GM12878 (cell line): ENCODE data around the gene TSPO2. TPM values are rescaled to one million over a fixed set of nuclear protein-coding genes. Genes with fewer than 3 reads are reported as not detected.

ENCODE experiments used
- ATAC-seq: fragments of 200-7000 bp; cut with Tn5 transposase; 3 replicates; pipeline ENCODE4 v1.9.1; 2020; ENCODE audit warnings: mild to moderate bottlenecking, moderate library complexity
- BruUV-seq: library from RNA; stranded (reverse); fragments of 400-500 nt; replicated peaks from 2 replicates; lab custom pipeline; 2021; lab: Mats Ljungman, UMichigan
- CTCF ChIA-PET: fragments of 300-600 bp; sonication (Branson Sonifier 250); formaldehyde crosslinking; extraction: SDS; loops from one replicate; lab custom pipeline; 2021; ENCODE audit warnings: inconsistent platforms; lab: Yijun Ruan, JAX
- POLR2A ChIA-PET: fragments of 350-600 bp; formaldehyde crosslinking; extraction: SDS; loops from one replicate; lab custom pipeline; 2021; ENCODE audit warnings: inconsistent platforms; lab: Charles Lee
- RAD21 ChIA-PET: fragments of 300-600 bp; sonication (Branson Sonifier 250); formaldehyde crosslinking; loops from one replicate; lab custom pipeline; 2023; ENCODE audit warnings: antibody characterized with exemption; ENCODE audit not compliant: unreplicated experiment; lab: Charles Lee
- SMC1A ChIA-PET: fragments of 300-600 bp; sonication (Branson Sonifier 250); formaldehyde crosslinking; loops from one replicate; lab custom pipeline; 2023; ENCODE audit not compliant: unreplicated experiment, uncharacterized antibody; lab: Charles Lee
- DNase-seq: peaks from one replicate; pipeline ENCODE4 v3.0.0-alpha.2; 2011; ENCODE audit warnings: low read depth, low spot score
- FAIRE-seq: peaks from 3 replicates; lab custom pipeline; 2011; peaks lifted over from hg19 to GRCh38; lab: Jason Lieb, UNC
- H2AFZ ChIP-seq: 2 replicates; pipeline ENCODE4 v1.6.0; 2011; ENCODE audit warnings: low read depth, low read length, control low read depth; ENCODE audit not compliant: control insufficient read depth
- H3K27ac ChIP-seq: 2 replicates; pipeline ENCODE4 v1.5.1; 2011; ENCODE audit warnings: control low read depth; ENCODE audit not compliant: control insufficient read depth, insufficient read depth
- H3K27me3 ChIP-seq, 2 experiments: replicated peaks in 1 of 2; 2 replicates each; pipeline versions ENCODE4 v1.6.0 to v1.6.1; 2011; ENCODE audit warnings: low read length in 1 of 2; ENCODE audit not compliant: control insufficient read depth in 2 of 2, insufficient read depth in 2 of 2
- H3K36me3 ChIP-seq, 2 experiments: 2 replicates each; pipeline ENCODE4 v1.5.1; 2011; ENCODE audit warnings: low read length in 1 of 2; ENCODE audit not compliant: control insufficient read depth in 2 of 2, insufficient read depth in 2 of 2
- H3K4me1 ChIP-seq: 2 replicates; pipeline ENCODE4 v1.6.1; 2011; ENCODE audit warnings: mild to moderate bottlenecking, low read length, moderate library complexity, mixed read lengths; ENCODE audit not compliant: control insufficient read depth, insufficient read depth
- H3K4me2 ChIP-seq: 2 replicates; pipeline ENCODE4 v1.6.0; 2011; ENCODE audit warnings: control low read depth; ENCODE audit not compliant: control insufficient read depth, insufficient read depth
- H3K4me3 ChIP-seq: fragments of 200-600 bp; sonication (generic); 2 replicates; pipeline ENCODE4 v1.5.1; 2016
- H3K79me2 ChIP-seq: 2 replicates; pipeline ENCODE4 v1.6.0; 2011; ENCODE audit warnings: low read length; ENCODE audit not compliant: control insufficient read depth, insufficient read depth
- H3K9ac ChIP-seq: 2 replicates; pipeline ENCODE4 v1.8.0; 2011; ENCODE audit warnings: low read length, control low read depth, mixed read lengths; ENCODE audit not compliant: control insufficient read depth, insufficient read depth
- H3K9me3 ChIP-seq: replicated peaks from 3 replicates; pipeline ENCODE4 v1.5.1; 2011; ENCODE audit warnings: mild to moderate bottlenecking, low read length; ENCODE audit not compliant: control insufficient read depth, insufficient read depth
- H4K20me1 ChIP-seq: 2 replicates; pipeline ENCODE4 v1.6.0; 2011; ENCODE audit not compliant: control insufficient read depth, insufficient read depth
- RAD21 ChIP-seq: IDR thresholded peaks from 2 replicates; pipeline ENCODE4 v1.6.1; 2011; ENCODE audit warnings: mild to moderate bottlenecking, low read depth, low read length, moderate library complexity; ENCODE audit not compliant: insufficient read depth
- SMC3 ChIP-seq: IDR thresholded peaks from 2 replicates; pipeline ENCODE4 v1.6.1; 2011; ENCODE audit warnings: low read length, improper control_type of control experiment, borderline replicate concordance
- SP1 ChIP-seq: IDR thresholded peaks from one replicate; pipeline ENCODE4 v1.6.1; 2011; ENCODE audit warnings: low read depth, low read length
- SPI1 ChIP-seq: IDR thresholded peaks from 2 replicates; pipeline ENCODE4 v1.6.1; 2011; ENCODE audit warnings: low read depth, mild to moderate bottlenecking, low read length, moderate library complexity, borderline replicate concordance; ENCODE audit not compliant: insufficient read depth
- WGBS: methylation state at CpG from one replicate; pipeline ENCODE4 v1.1.6; 2016; ENCODE audit warnings: low lambda C conversion rate; ENCODE audit not compliant: insufficient replicate concordance, insufficient coverage; ENCODE audit errors: missing lambda C conversion rate; 5-methylcytosine and 5-hydroxymethylcytosine counted together
- in situ Hi-C: fragments of 300-500 bp; cut with MboI; formaldehyde crosslinking; loops from 9 replicates; pipeline ENCODE4 v1.14.3; 2018; ENCODE audit warnings: mixed read lengths
- intact Hi-C: fragments of 100-400 bp; cut with micrococcal nuclease; formaldehyde crosslinking; loops from one replicate; pipeline ENCODE4 v1.14.2; 2022; ENCODE audit not compliant: unreplicated experiment
- polyA plus RNA-seq, 11 experiments: library from polyadenylated mRNA; depleted of rRNA in 4 of 11; unstranded in 6 of 11; stranded (reverse) in 5 of 11; fragments of >200 nt; fragmentation: Nextera tagmentation in 4 of 11; fragmentation: Illumina TruSeq in 1 of 11; extraction: Ambion mirVana in 4 of 11; extraction: Trizol in 1 of 11; gene quantifications; 1 replicate in 1 of 11; 2 replicates in 10 of 11; pipeline versions ENCODE4 v1.2.1 to v1.2.3, GENCODE V29; 2011 to 2016; ENCODE audit warnings: inconsistent platforms in 2 of 11, missing spikeins in 2 of 11, low read depth in 1 of 11
- total RNA-seq, 4 experiments: library from RNA; depleted of rRNA in 3 of 4; stranded (reverse); fragments of >200 nt in 3 of 4; fragmentation: Illumina TruSeq in 1 of 4; extraction: Trizol in 1 of 4; gene quantifications; 2 replicates each; pipeline versions ENCODE4 v1.2.1 to v1.2.3, GENCODE V29; 2013 to 2021
- TF ChIP-seq, protein P1 (sequence below), 3 experiments: IDR thresholded peaks in 2 of 3; conservative IDR thresholded peaks in 1 of 3; 2 replicates each; pipeline ENCODE4 v1.5.1; 2011; ENCODE audit warnings: low read depth in 3 of 3, low read length in 3 of 3, mild to moderate bottlenecking in 3 of 3, control low read depth in 2 of 3, moderate library complexity in 2 of 3, inconsistent platforms in 1 of 3, mixed read lengths in 1 of 3; ENCODE audit not compliant: control insufficient read depth in 2 of 3, insufficient read depth in 1 of 3; ENCODE audit errors: extremely low read depth in 1 of 3

TSPO2 gene
- total and polyA plus RNA-seq, 10 of the 15 experiments (the other 5 are each of a cell fraction or from before 2014, with no cell fraction given) = not detected

DNA sequence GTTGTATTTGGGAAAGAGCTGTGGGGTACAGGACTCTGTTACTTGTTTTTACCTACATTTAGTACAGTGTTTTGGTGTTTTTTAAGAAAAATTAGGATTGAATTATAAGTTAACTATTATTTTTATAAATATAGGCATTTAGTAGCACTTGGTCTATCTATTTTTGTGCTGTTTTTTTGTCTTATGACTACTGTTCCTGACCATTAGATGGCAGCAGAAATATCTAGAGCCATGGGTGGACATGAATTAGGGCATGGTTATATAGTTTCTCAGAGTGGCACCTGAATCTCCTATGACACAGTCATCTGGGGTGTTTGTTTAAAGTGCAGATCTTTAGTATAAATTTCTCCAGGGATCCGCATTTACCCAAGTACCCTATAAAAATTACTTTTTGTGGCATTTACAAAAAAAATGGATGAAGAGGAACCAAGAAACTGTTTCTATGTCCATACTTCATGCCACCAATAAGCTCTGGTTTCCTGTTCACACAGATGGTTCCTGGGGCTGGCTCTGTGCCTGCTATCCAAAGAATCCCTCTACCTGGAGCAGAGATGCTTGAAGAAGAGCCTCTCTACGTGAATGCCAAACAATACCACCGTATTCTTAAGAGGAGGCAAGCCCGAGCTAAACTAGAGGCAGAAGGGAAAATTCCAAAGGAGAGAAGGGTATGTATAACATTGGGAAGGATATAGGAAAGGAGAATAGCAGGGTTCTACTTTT is 50.3 kb downstream of the TSPO2 start:
- no peak overlapping the region for H3K9ac ChIP-seq
- WGBS = 95% methylated on average over 4 of the region's 4 CpGs
- intact Hi-C loops = loop anchor here (1.0 to 2.0 kb wide), 2 partner anchors 90 to 226 kb away; no protein-coding TSS in a partner anchor
- ChIA-PET SMC1A (interaction anchor here (0.9 to 2.1 kb wide), 10 partner anchors 16 to 228 kb away, joined by 3 to 17 read pairs (median 3); partner anchors contain the start of gene TREML2), CTCF (interaction anchor here (0.7 to 3.2 kb wide), 21 partner anchors 9 to 229 kb away, joined by 3 to 49 read pairs (median 4); no protein-coding TSS in a partner anchor), RAD21 (interaction anchor here (0.7 to 2.4 kb wide), 4 partner anchors 14 to 227 kb away, joined by 3 to 11 read pairs (median 7); partner anchors contain the start of genes NFYA and OARD1), POLR2A (interaction anchor here (1.4 kb wide), 1 partner anchor 17 kb away, joined by 4 read pairs; no protein-coding TSS in a partner anchor)
- no peak overlapping the region for H2AFZ ChIP-seq
- H3K27ac ChIP-seq = no peak overlapping the region
- H3K27me3 ChIP-seq = no peaks in the 10 kb centered on the region
- H3K4me1 ChIP-seq = no peaks in the 10 kb centered on the region
- no TSS peak for BruUV-seq
- no peak overlapping the region for H3K4me3 ChIP-seq
- TF ChIP-seq SPI1 = no peak
- no peak for TF ChIP-seq SP1
- peak; percentile 62 for TF ChIP-seq RAD21
- TF ChIP-seq SMC3 = peak; percentile 38; the same call in 1 of the 2 replicates
- TF ChIP-seq, protein P1, sequence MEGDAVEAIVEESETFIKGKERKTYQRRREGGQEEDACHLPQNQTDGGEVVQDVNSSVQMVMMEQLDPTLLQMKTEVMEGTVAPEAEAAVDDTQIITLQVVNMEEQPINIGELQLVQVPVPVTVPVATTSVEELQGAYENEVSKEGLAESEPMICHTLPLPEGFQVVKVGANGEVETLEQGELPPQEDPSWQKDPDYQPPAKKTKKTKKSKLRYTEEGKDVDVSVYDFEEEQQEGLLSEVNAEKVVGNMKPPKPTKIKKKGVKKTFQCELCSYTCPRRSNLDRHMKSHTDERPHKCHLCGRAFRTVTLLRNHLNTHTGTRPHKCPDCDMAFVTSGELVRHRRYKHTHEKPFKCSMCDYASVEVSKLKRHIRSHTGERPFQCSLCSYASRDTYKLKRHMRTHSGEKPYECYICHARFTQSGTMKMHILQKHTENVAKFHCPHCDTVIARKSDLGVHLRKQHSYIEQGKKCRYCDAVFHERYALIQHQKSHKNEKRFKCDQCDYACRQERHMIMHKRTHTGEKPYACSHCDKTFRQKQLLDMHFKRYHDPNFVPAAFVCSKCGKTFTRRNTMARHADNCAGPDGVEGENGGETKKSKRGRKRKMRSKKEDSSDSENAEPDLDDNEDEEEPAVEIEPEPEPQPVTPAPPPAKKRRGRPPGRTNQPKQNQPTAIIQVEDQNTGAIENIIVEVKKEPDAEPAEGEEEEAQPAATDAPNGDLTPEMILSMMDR (IDR thresholded peaks at IDR 0.05 in 2 of 3, conservative IDR thresholded peaks at IDR 0.05 in 1 of 3; ENCODE audit: control insufficient read depth in 2 of 3, extremely low read depth in 1 of 3, insufficient read depth in 1 of 3, low read depth in 3 of 3, low read length in 3 of 3) = peak; percentile 31 to 45 (median 41); a peak in 4 of 6 replicates
- in situ Hi-C loops = no loop called here
- no peaks in the 10 kb centered on the region for H3K9me3 ChIP-seq
- ATAC-seq (peak; percentile 58), FAIRE-seq (no peak), DNase-seq (no peak)
- no peaks in the 10 kb centered on the region for H3K79me2 ChIP-seq
- H4K20me1 ChIP-seq = no peaks in the 10 kb centered on the region
- H3K4me2 ChIP-seq = no peak overlapping the region
- H3K36me3 ChIP-seq = peaks cover 12 to 46% of the 10 kb centered on the region in 2 experiments
